HepG2 (cell line): ENCODE measurements around the gene SEMA3F. TPM values are rescaled to one million over a fixed set of nuclear protein-coding genes. Genes with fewer than 3 reads are reported as not detected.
A peak's percentile ranks its signal among the peaks of the same experiment; 100 is the strongest.

ENCODE experiments used
- ATF7-NPFF ChIP-seq: sonication (generic); formaldehyde crosslinking; IDR thresholded peaks from 2 replicates; pipeline ENCODE4 v1.8.1; 2023; ENCODE audit warnings: mild to moderate bottlenecking, low read depth, missing genetic modification reagents, moderate library complexity
- HOMEZ ChIP-seq: IDR thresholded peaks from 2 replicates; pipeline ENCODE4 v1.6.1; 2016; ENCODE audit warnings: low read depth
- IRX3 ChIP-seq: sonication (generic); formaldehyde crosslinking; IDR thresholded peaks from 2 replicates; pipeline ENCODE4 v1.8.1; 2023; ENCODE audit warnings: mild to moderate bottlenecking, low read depth, missing genetic modification reagents, borderline replicate concordance
- MEF2D ChIP-seq: sonication (generic); formaldehyde crosslinking; IDR thresholded peaks from 2 replicates; pipeline ENCODE4 v1.5.1; 2020; ENCODE audit warnings: mild to moderate bottlenecking, missing genetic modification reagents
- MLLT10 ChIP-seq: sonication (generic); formaldehyde crosslinking; IDR thresholded peaks from 2 replicates; pipeline ENCODE4 v1.4.0; 2020; ENCODE audit warnings: missing genetic modification reagents
- NFE2L2 ChIP-seq: fragments of 150-350 bp; IDR thresholded peaks from 2 replicates; pipeline ENCODE4 v1.6.1; 2014; ENCODE audit warnings: low read length
- NR3C1 ChIP-seq: sonication (generic); formaldehyde crosslinking; IDR thresholded peaks from 2 replicates; pipeline ENCODE4 v1.4.0; 2020; ENCODE audit warnings: missing genetic modification reagents
- PAF1 ChIP-seq: IDR thresholded peaks from 2 replicates; pipeline ENCODE4 v1.6.1; 2016; ENCODE audit warnings: missing genetic modification reagents, missing compliant biosample characterization
- PRDM4 ChIP-seq: sonication (generic); formaldehyde crosslinking; IDR thresholded peaks from 2 replicates; pipeline ENCODE4 v1.9.0; 2021; ENCODE audit warnings: missing genetic modification reagents, borderline replicate concordance
- SIX1 ChIP-seq: sonication (generic); formaldehyde crosslinking; IDR thresholded peaks from 2 replicates; pipeline ENCODE4 v1.4.0; 2020; ENCODE audit warnings: missing genetic modification reagents, borderline replicate concordance
- TOPORS ChIP-seq: sonication (generic); formaldehyde crosslinking; IDR thresholded peaks from 2 replicates; pipeline ENCODE4 v1.8.0; 2023; ENCODE audit warnings: mild to moderate bottlenecking, missing genetic modification reagents
- ZBED4 ChIP-seq: sonication (generic); formaldehyde crosslinking; IDR thresholded peaks from 2 replicates; pipeline ENCODE4 v1.4.0; 2020; ENCODE audit warnings: missing genetic modification reagents, borderline replicate concordance
- ZNF136 ChIP-seq: sonication (generic); formaldehyde crosslinking; IDR thresholded peaks from 2 replicates; pipeline ENCODE4 v1.8.1; 2022; ENCODE audit warnings: low read depth, mild to moderate bottlenecking, moderate library complexity, missing genetic modification reagents
- ZNF432 ChIP-seq: sonication (generic); formaldehyde crosslinking; IDR thresholded peaks from 2 replicates; pipeline ENCODE4 v1.5.0; 2020; ENCODE audit warnings: missing genetic modification reagents, mild to moderate bottlenecking, borderline replicate concordance
- ZNF512B ChIP-seq: sonication (generic); formaldehyde crosslinking; IDR thresholded peaks from 2 replicates; pipeline ENCODE4 v1.5.1; 2020; ENCODE audit warnings: missing genetic modification reagents, mild to moderate bottlenecking, borderline replicate concordance
- polyA plus RNA-seq, 8 experiments: library from polyadenylated mRNA; depleted of rRNA in 3 of 8; stranded (reverse) in 7 of 8; unstranded in 1 of 8; fragments of >200 nt; fragmentation: Illumina TruSeq in 4 of 8; extraction: Trizol in 4 of 8; gene quantifications; 2 replicates each; pipeline versions ENCODE4 v1.2.1 to v1.2.3, GENCODE V29; 2011 to 2016; ENCODE audit warnings: low read depth in 4 of 8, missing spikeins in 1 of 8, mixed read lengths in 1 of 8; ENCODE audit not compliant: insufficient read depth in 1 of 8
- total RNA-seq, 5 experiments: library from RNA; depleted of rRNA; stranded (reverse); fragments of >200 nt; fragmentation: Illumina TruSeq; extraction: Trizol; gene quantifications; 2 replicates each; pipeline ENCODE4 v1.2.3, GENCODE V29; 2016; ENCODE audit warnings: low read depth in 1 of 5

Gene SEMA3F
- total and polyA plus RNA-seq, 2 of the 13 experiments (the other 11 are each of a cell fraction or from before 2014, with no cell fraction given), result 7.6 to 17.2 TPM

GRCh38 chr3:50203113-50203808, 48.1 kb downstream of the SEMA3F start (continued):
- TF ChIP-seq PRDM4 (CRISPR knock-in tag), result no peak
- TF ChIP-seq SIX1 (CRISPR knock-in tag), result no peak
- TF ChIP-seq NR3C1, result no peak
- no peak for TF ChIP-seq IRX3 (CRISPR knock-in tag)
- no peak for TF ChIP-seq ZNF432 (CRISPR knock-in tag)
- TF ChIP-seq MEF2D (CRISPR knock-in tag), result peak; percentile 32; the same call in 1 of the 2 replicates
- no peak for TF ChIP-seq ZNF136 (CRISPR knock-in tag)
- TF ChIP-seq ATF7-NPFF, result peak; percentile 60; the same call in 1 of the 2 replicates
- no peak for TF ChIP-seq HOMEZ (CRISPR knock-in tag)
- no peak for TF ChIP-seq TOPORS (CRISPR knock-in tag)
- TF ChIP-seq ZBED4 (CRISPR knock-in tag), result peak; percentile 89
- no peak for TF ChIP-seq MLLT10 (CRISPR knock-in tag)
- no peak for TF ChIP-seq NFE2L2
- TF ChIP-seq ZNF512B, result no peak
- TF ChIP-seq PAF1 (CRISPR knock-in tag), result no peak
